Breast epithelium (tissue), 3 donors: Measurements from ENCODE around the gene UQCRH.

Experiments used
- CTCF ChIP-seq, 3 donors: fragments of 450-650 bp; IDR thresholded peaks; one replicate each; pipeline ENCODE4 v1.5.1; 2016 to 2017; ENCODE audit warnings: antibody characterized with exemption in 3 of 3, mild to moderate bottlenecking in 3 of 3, moderate library complexity in 3 of 3
- POLR2A ChIP-seq: fragments of 450-650 bp; IDR thresholded peaks from one replicate; pipeline ENCODE4 v1.6.1; 2016; ENCODE audit warnings: antibody characterized with exemption, mild to moderate bottlenecking, moderate library complexity

GRCh38 chr1:46262508-46262907, 41.0 kb upstream of the UQCRH start:
- TF ChIP-seq CTCF (IDR thresholded peaks at IDR 0.05) (no peak), POLR2A (no peak)
